GM23338 (cell line): ENCODE data around the gene TOMM40L. TPM values are rescaled to one million over a fixed set of nuclear protein-coding genes. Genes with fewer than 3 reads are reported as not detected.
A peak's percentile ranks its signal among the peaks of the same experiment; 100 is the strongest.

Experiments
- ATAC-seq: fragments of 200-7000 bp; cut with Tn5 transposase; 3 replicates; pipeline ENCODE4 v1.9.1; 2020
- DNase-seq: peaks from one replicate; pipeline ENCODE4 v3.0.0-alpha.2; 2015; ENCODE audit warnings: low spot score
- H2AFZ ChIP-seq: fragments of 200-600 bp; sonication (generic); 2 replicates; pipeline ENCODE4 v1.8.0; 2016; ENCODE audit warnings: antibody characterized with exemption, mild to moderate bottlenecking, moderate library complexity
- H3F3A ChIP-seq: fragments of 200-600 bp; sonication (generic); replicated peaks from 2 replicates; pipeline ENCODE4 v1.8.0; 2017; ENCODE audit warnings: antibody characterized with exemption, mixed run types, low read depth
- H3K27ac ChIP-seq: fragments of 200-600 bp; sonication (generic); 2 replicates; pipeline ENCODE4 v1.6.1; 2016; ENCODE audit warnings: low read depth
- H3K27me3 ChIP-seq: fragments of 200-600 bp; sonication (generic); 2 replicates; pipeline ENCODE4 v1.8.0; 2016; ENCODE audit warnings: mild to moderate bottlenecking, mixed run types, moderate library complexity; ENCODE audit not compliant: insufficient read depth
- H3K36me3 ChIP-seq: fragments of 200-600 bp; sonication (generic); 2 replicates; pipeline ENCODE4 v1.8.0; 2016; ENCODE audit warnings: mild to moderate bottlenecking; ENCODE audit not compliant: insufficient read depth
- H3K4me1 ChIP-seq: fragments of 200-600 bp; sonication (generic); 2 replicates; pipeline ENCODE4 v1.8.0; 2016; ENCODE audit warnings: mild to moderate bottlenecking, moderate library complexity; ENCODE audit not compliant: insufficient read depth
- H3K4me2 ChIP-seq: fragments of 200-600 bp; sonication (generic); 2 replicates; pipeline ENCODE4 v1.7.1; 2017; ENCODE audit warnings: mixed run types
- H3K4me3 ChIP-seq: fragments of 200-600 bp; sonication (generic); 2 replicates; pipeline ENCODE4 v1.6.1; 2016; ENCODE audit warnings: mixed run types
- H3K79me2 ChIP-seq: fragments of 200-600 bp; sonication (generic); replicated peaks from 2 replicates; pipeline ENCODE4 v1.8.0; 2017; ENCODE audit warnings: mild to moderate bottlenecking; ENCODE audit not compliant: insufficient read depth
- H3K9me2 ChIP-seq: fragments of 200-600 bp; sonication (generic); 2 replicates; pipeline ENCODE4 v1.8.0; 2017; ENCODE audit not compliant: insufficient read depth
- H4K20me1 ChIP-seq: fragments of 200-600 bp; sonication (generic); replicated peaks from 2 replicates; pipeline ENCODE4 v1.8.0; 2017; ENCODE audit warnings: mild to moderate bottlenecking; ENCODE audit not compliant: insufficient read depth
- H3K27ac Mint-ChIP-seq: 2 replicates; pipeline ENCODE4 v1.8.0; 2020; ENCODE audit warnings: inconsistent platforms, mild to moderate bottlenecking, moderate library complexity, mixed read lengths
- H3K27me3 Mint-ChIP-seq: 3 replicates; pipeline ENCODE4 v1.8.0; 2022; ENCODE audit warnings: low read depth, mild to moderate bottlenecking, moderate library complexity, mixed read lengths, inconsistent platforms; ENCODE audit not compliant: insufficient read depth, poor library complexity
- H3K36me3 Mint-ChIP-seq: 3 replicates; pipeline ENCODE4 v1.8.0; 2021; ENCODE audit warnings: low read depth, mild to moderate bottlenecking, inconsistent platforms, moderate library complexity, mixed read lengths
- H3K4me1 Mint-ChIP-seq: 3 replicates; pipeline ENCODE4 v1.8.0; 2020; ENCODE audit warnings: mild to moderate bottlenecking, inconsistent platforms, mixed read lengths
- H3K4me3 Mint-ChIP-seq: 3 replicates; pipeline ENCODE4 v1.8.0; 2021; ENCODE audit warnings: moderate library complexity, mild to moderate bottlenecking, inconsistent platforms, mixed read lengths
- H3K9me3 Mint-ChIP-seq: 3 replicates; pipeline ENCODE4 v1.8.0; 2020; ENCODE audit warnings: moderate library complexity, mild to moderate bottlenecking, inconsistent platforms, mixed read lengths
- JUNB ChIP-seq: IDR thresholded peaks from one replicate; pipeline ENCODE4 v1.6.1; 2016; ENCODE audit warnings: antibody characterized with exemption; ENCODE audit not compliant: unreplicated experiment
- NANOG ChIP-seq: IDR thresholded peaks from 2 replicates; pipeline ENCODE4 v1.6.1; 2016; ENCODE audit warnings: antibody characterized with exemption, borderline replicate concordance
- POLR2AphosphoS5 ChIP-seq: IDR thresholded peaks from 2 replicates; pipeline ENCODE4 v1.6.1; 2016; ENCODE audit warnings: antibody characterized with exemption, low read depth
- ZNF331 ChIP-seq: fragments of 250-450 bp; sonication (Bioruptor Pico); IDR thresholded peaks from 2 replicates; pipeline ENCODE4 v1.5.0; 2020; ENCODE audit warnings: low read depth, mild to moderate bottlenecking, moderate library complexity
- polyA plus RNA-seq: library from polyadenylated mRNA; unstranded; fragments of >200 nt; fragmentation: Nextera tagmentation; extraction: Ambion mirVana; gene quantifications from 2 replicates; pipeline ENCODE4 v1.2.1, GENCODE V29; 2016
- total RNA-seq: library from RNA; depleted of rRNA; stranded (reverse); fragments of >200 nt; shearing (Covaris generic); gene quantifications from 2 replicates; pipeline ENCODE4 v1.2.3, GENCODE V29; 2014
- TF ChIP-seq, protein P1 (sequence below): IDR thresholded peaks from one replicate; pipeline ENCODE4 v1.6.1; 2018; ENCODE audit warnings: antibody characterized with exemption; ENCODE audit not compliant: unreplicated experiment
- TF ChIP-seq, protein P2 (sequence below), 2 experiments: fragments of 200-600 bp in 1 of 2; sonication (generic) in 1 of 2; conservative IDR thresholded peaks; 2 replicates each; pipeline versions ENCODE4 v1.5.1 to v1.6.1; 2016 to 2017; ENCODE audit warnings: antibody characterized with exemption in 2 of 2, low read depth in 2 of 2, mild to moderate bottlenecking in 2 of 2, moderate library complexity in 1 of 2
- TF ChIP-seq, protein P3 (sequence below): IDR thresholded peaks from 2 replicates; pipeline ENCODE4 v1.6.1; 2016; ENCODE audit warnings: antibody characterized with exemption

Gene TOMM40L
- total and polyA plus RNA-seq, 2 experiments from 2014 or later, result 6.8 to 12.9 TPM

DNA sequence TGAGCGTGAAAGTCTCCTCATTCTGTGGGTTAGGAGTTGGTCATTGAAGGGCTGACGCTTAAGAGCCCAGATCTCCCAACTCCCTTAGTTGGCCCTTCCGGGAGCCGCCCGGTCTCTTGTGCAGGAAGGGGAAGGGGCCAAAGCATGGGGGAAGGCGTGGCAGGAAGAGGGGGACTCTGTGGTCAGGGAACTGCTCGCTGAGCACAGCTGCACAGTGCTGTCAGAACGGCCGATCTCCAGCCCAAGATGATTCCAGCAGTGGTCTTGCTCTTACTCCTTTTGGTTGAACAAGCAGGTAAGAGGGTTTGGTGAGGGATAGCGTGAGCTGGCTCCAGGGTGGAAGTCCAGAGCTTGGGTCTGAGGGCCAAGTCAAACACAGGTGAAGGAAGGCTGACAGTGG is 10.8 kb upstream of the TOMM40L start, which contains the start of gene FCER1G (continued):
- TF ChIP-seq, protein P1, sequence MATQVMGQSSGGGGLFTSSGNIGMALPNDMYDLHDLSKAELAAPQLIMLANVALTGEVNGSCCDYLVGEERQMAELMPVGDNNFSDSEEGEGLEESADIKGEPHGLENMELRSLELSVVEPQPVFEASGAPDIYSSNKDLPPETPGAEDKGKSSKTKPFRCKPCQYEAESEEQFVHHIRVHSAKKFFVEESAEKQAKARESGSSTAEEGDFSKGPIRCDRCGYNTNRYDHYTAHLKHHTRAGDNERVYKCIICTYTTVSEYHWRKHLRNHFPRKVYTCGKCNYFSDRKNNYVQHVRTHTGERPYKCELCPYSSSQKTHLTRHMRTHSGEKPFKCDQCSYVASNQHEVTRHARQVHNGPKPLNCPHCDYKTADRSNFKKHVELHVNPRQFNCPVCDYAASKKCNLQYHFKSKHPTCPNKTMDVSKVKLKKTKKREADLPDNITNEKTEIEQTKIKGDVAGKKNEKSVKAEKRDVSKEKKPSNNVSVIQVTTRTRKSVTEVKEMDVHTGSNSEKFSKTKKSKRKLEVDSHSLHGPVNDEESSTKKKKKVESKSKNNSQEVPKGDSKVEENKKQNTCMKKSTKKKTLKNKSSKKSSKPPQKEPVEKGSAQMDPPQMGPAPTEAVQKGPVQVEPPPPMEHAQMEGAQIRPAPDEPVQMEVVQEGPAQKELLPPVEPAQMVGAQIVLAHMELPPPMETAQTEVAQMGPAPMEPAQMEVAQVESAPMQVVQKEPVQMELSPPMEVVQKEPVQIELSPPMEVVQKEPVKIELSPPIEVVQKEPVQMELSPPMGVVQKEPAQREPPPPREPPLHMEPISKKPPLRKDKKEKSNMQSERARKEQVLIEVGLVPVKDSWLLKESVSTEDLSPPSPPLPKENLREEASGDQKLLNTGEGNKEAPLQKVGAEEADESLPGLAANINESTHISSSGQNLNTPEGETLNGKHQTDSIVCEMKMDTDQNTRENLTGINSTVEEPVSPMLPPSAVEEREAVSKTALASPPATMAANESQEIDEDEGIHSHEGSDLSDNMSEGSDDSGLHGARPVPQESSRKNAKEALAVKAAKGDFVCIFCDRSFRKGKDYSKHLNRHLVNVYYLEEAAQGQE, result no peak
- no peak for TF ChIP-seq ZNF331 (CRISPR knock-in tag)

DNA sequence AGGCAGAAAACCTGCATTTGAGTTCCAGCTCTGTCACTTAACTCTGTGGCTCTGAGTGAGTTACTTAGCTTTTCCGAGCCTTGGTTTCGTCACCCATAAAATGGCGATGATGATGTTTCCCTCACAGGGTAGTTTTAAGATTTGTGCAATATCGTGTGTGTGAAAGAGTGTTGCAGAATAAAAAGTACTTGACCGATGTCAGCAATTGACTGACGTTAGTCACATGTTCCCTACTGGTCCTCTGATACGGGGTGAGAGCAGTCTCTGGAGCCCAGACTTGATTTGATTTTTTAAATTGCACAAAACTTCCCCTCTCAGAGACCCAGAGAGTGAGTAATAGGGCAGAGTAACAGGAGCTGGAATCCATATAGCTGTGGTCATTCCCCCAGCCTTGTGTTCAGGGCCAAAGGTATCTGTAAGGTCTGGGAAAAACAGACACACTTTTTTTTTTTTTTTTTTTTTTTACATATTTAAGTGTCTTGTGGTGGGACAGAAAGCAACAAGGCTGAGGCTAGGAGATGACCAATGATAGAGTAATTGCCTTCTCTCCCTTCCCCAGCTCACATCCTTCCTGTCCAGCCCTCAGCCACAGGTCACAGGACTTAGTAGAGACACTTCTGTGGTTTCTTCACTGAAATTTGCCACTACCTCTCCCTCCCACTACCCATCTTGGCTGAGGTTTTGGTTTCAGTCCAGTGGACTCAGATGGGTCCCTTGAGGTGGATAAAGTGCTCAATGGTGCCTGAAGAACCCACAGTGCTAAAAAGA is 8.7 kb upstream of the TOMM40L start:
- H3F3A ChIP-seq, result peaks cover 15% of the 10 kb centered on the region; the same call in 1 of the 2 replicates
- H3K4me1 ChIP-seq, result peaks cover 22% of the 10 kb centered on the region
- no peak overlapping the region for H3K27ac ChIP-seq
- no peak overlapping the region for H3K4me3 ChIP-seq
- DNase-seq (no peak), ATAC-seq (no peak)
- no peaks in the 10 kb centered on the region for H3K27me3 ChIP-seq
- peak overlapping the region; percentile 63; the same call in 1 of the 2 replicates for H2AFZ ChIP-seq
- no peak overlapping the region for H3K4me3 Mint-ChIP-seq
- no peaks in the 10 kb centered on the region for H3K9me2 ChIP-seq
- H3K79me2 ChIP-seq, result no peaks in the 10 kb centered on the region
- no peak for TF ChIP-seq POLR2AphosphoS5
- TF ChIP-seq NANOG, result no peak
- peaks cover 29% of the 10 kb centered on the region for H3K4me1 Mint-ChIP-seq
- H3K36me3 ChIP-seq, result peaks cover 24% of the 10 kb centered on the region
- peaks cover 18% of the 10 kb centered on the region for H3K27me3 Mint-ChIP-seq
- peaks cover 30% of the 10 kb centered on the region for H3K36me3 Mint-ChIP-seq
- H3K4me2 ChIP-seq, result no peak overlapping the region
- peak overlapping the region; percentile 18; the same call in 1 of the 2 replicates for H3K27ac Mint-ChIP-seq
- H4K20me1 ChIP-seq, result no peaks in the 10 kb centered on the region
- no peaks in the 10 kb centered on the region; the same call in 2 of the 3 replicates for H3K9me3 Mint-ChIP-seq

DNA sequence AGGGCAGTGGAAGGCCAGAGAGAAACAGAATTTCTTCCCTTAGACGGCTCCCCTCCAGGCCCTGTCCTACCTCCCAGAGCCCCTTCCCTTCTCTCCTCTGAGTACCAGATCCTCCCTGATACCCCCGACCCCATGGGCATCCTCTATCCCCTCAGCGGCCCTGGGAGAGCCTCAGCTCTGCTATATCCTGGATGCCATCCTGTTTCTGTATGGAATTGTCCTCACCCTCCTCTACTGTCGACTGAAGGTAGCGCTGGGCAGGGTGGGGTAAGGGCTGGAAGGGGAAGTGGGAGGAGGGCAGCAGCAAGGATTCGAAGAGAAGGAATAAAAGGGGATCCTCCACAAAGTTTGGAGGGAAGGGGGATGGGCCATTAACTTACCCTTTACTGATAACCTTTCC is 8.0 kb upstream of the TOMM40L start:
- Histone ChIP-seq H2AFZ (peak overlapping the region; percentile 87), H3F3A (peaks cover 15% of the 10 kb centered on the region; the same call in 1 of the 2 replicates), H3K27me3 (no peaks in the 10 kb centered on the region), H3K4me3 (no peak overlapping the region), H3K9me2 (no peaks in the 10 kb centered on the region), H3K4me1 (peaks cover 22% of the 10 kb centered on the region), H3K4me2 (peak overlapping the region; percentile 51; the same call in 1 of the 2 replicates), H4K20me1 (no peaks in the 10 kb centered on the region), H3K79me2 (no peaks in the 10 kb centered on the region), H3K36me3 (peaks cover 17% of the 10 kb centered on the region), H3K27ac (no peak overlapping the region)
- TF ChIP-seq POLR2AphosphoS5 (no peak), JUNB (no peak)
- TF ChIP-seq, protein P2, sequence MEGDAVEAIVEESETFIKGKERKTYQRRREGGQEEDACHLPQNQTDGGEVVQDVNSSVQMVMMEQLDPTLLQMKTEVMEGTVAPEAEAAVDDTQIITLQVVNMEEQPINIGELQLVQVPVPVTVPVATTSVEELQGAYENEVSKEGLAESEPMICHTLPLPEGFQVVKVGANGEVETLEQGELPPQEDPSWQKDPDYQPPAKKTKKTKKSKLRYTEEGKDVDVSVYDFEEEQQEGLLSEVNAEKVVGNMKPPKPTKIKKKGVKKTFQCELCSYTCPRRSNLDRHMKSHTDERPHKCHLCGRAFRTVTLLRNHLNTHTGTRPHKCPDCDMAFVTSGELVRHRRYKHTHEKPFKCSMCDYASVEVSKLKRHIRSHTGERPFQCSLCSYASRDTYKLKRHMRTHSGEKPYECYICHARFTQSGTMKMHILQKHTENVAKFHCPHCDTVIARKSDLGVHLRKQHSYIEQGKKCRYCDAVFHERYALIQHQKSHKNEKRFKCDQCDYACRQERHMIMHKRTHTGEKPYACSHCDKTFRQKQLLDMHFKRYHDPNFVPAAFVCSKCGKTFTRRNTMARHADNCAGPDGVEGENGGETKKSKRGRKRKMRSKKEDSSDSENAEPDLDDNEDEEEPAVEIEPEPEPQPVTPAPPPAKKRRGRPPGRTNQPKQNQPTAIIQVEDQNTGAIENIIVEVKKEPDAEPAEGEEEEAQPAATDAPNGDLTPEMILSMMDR (conservative IDR thresholded peaks at IDR 0.05; ENCODE audit: low read depth in 2 of 2), result no peak
- TF ChIP-seq, protein P3, sequence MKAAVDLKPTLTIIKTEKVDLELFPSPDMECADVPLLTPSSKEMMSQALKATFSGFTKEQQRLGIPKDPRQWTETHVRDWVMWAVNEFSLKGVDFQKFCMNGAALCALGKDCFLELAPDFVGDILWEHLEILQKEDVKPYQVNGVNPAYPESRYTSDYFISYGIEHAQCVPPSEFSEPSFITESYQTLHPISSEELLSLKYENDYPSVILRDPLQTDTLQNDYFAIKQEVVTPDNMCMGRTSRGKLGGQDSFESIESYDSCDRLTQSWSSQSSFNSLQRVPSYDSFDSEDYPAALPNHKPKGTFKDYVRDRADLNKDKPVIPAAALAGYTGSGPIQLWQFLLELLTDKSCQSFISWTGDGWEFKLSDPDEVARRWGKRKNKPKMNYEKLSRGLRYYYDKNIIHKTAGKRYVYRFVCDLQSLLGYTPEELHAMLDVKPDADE, result no peak
- Mint-ChIP-seq H3K9me3 (no peaks in the 10 kb centered on the region; the same call in 2 of the 3 replicates), H3K4me3 (no peak overlapping the region), H3K4me1 (peaks cover 29% of the 10 kb centered on the region), H3K27ac (no peak overlapping the region), H3K36me3 (peaks cover 23% of the 10 kb centered on the region), H3K27me3 (peaks cover 18% of the 10 kb centered on the region)
- DNase-seq (no peak), ATAC-seq (peak; percentile 28)
